A549 (cell line): ENCODE measurements around the gene NHERF1.

Source experiments
- CTCF ChIP-seq: fragments of >200 bp; sonication (Bioruptor Twin); formaldehyde crosslinking; IDR thresholded peaks from 3 replicates; pipeline ENCODE4 v1.5.1; 2016
- EP300 ChIP-seq, 2 experiments: fragments of >200 bp; sonication (Bioruptor Twin); formaldehyde crosslinking; IDR thresholded peaks; 2 replicates in 1 of 2; 3 replicates in 1 of 2; pipeline ENCODE4 v1.6.1; 2016 to 2017
- GATA3 ChIP-seq: IDR thresholded peaks from 2 replicates; pipeline ENCODE4 v1.6.1; 2012; ENCODE audit warnings: borderline replicate concordance

GRCh38 chr17:74758848-74759168, 10.4 kb downstream of the NHERF1 start:
- no peak for TF ChIP-seq CTCF
- TF ChIP-seq EP300 (IDR thresholded peaks at IDR 0.05) = no peak
- TF ChIP-seq GATA3 = no peak
